ENCODE data around the gene MEIKIN.
"Not testable (repeated sequence)": the region's sequence is repeated elsewhere in the genome, so short reads cannot be mapped to it uniquely, and the experiment has no call there.

The MEIKIN gene

GRCh38 chr5:131913603-131914002 lies 31.9 kb downstream of the MEIKIN start:
- Mint-ChIP-seq H3K36me3 (no peaks in the 10 kb centered on the region), H3K27ac (no peak overlapping the region), H3K9me3 (peaks cover 0 to 6% of the 10 kb centered on the region in 2 donors), H3K4me1 (no peaks in the 10 kb centered on the region), H3K4me3 (no peak overlapping the region), H3K27me3 (peaks cover 3 to 25% of the 10 kb centered on the region in 2 donors)
- no peak for ATAC-seq (replicated peaks)
- DNase-seq = no peak

- H3K27me3 Mint-ChIP-seq = peaks cover 19 to 43% of the 10 kb centered on the region in 2 donors
- peaks cover 0 to 2% of the 10 kb centered on the region in 2 donors for H3K4me1 Mint-ChIP-seq
- peaks cover 7 to 20% of the 10 kb centered on the region in 2 donors for H3K36me3 Mint-ChIP-seq
- H3K9me3 Mint-ChIP-seq = peaks cover 27 to 30% of the 10 kb centered on the region in 2 donors
- ATAC-seq (replicated peaks) = no peak
- H3K27ac Mint-ChIP-seq = no peak overlapping the region
- no peak overlapping the region for H3K4me3 Mint-ChIP-seq
- no peak for DNase-seq
Measured at GRCh38 chr5:131906668-131907067, 38.8 kb downstream of the MEIKIN start.

GRCh38 chr5:131902266-131902665 lies 43.2 kb downstream of the MEIKIN start:
- ATAC-seq (replicated peaks); DNase-seq; H3K4me1 Mint-ChIP-seq; H3K4me3 Mint-ChIP-seq; H3K27ac Mint-ChIP-seq: not testable (repeated sequence)
- H3K36me3 Mint-ChIP-seq = peaks cover 7 to 26% of the 10 kb centered on the region in 2 donors
- peaks cover 24 to 27% of the 10 kb centered on the region in 2 donors for H3K27me3 Mint-ChIP-seq
- peaks cover 30 to 31% of the 10 kb centered on the region in 2 donors for H3K9me3 Mint-ChIP-seq

DNA sequence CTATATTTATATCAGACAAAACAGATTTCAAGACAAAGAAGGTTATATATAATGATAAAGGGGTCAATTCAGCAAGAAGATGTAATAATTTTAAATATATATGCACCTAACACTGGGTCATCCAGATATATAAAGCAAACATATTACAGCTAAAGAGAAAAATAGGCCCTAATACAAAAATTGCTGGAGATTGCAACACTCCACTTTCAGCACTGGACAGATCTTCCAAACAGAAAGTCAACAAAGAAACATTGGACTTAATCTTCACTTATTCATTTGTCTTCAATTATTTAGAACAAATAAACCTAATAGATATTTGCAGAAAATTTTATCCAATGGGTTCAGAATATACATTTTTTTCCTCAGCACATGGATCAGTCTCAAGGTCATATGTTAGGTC lies 45.8 kb downstream of the MEIKIN start:
- Mint-ChIP-seq H3K9me3 (peaks cover 31 to 32% of the 10 kb centered on the region in 2 donors), H3K36me3 (peaks cover 12 to 24% of the 10 kb centered on the region in 2 donors), H3K4me3 (no peak overlapping the region), H3K27me3 (peaks cover 19 to 28% of the 10 kb centered on the region in 2 donors), H3K27ac (no peak overlapping the region), H3K4me1 (peaks cover 0 to 2% of the 10 kb centered on the region in 2 donors)
- ATAC-seq (replicated peaks) (no peak), DNase-seq (no peak)

DNA sequence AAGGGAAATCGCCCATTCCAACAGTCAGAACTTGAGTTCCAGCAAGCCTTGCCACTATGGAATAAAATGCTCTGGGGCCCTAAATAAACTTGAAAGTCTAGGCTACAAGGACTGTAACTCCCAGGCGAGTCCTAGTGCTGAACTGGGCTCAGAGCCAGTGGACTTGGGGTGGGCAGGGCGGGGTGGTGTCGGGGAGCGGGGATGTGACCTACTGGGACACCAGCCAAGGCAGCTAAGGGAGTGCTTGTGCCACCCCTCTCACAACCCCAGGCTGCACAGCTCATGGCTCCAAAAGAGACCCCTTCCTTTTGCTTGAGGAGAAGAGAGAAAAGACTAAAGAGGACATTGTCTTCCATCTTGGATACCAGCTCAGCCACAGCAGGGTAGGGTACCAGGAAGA lies 61.5 kb downstream of the MEIKIN start:
- DNase-seq (no peak), ATAC-seq (replicated peaks) (no peak)
- no peaks in the 10 kb centered on the region for H3K4me1 Mint-ChIP-seq
- H3K9me3 Mint-ChIP-seq = no peaks in the 10 kb centered on the region
- no peak overlapping the region for H3K4me3 Mint-ChIP-seq
- H3K27me3 Mint-ChIP-seq = peaks cover 4 to 5% of the 10 kb centered on the region in 2 donors
- H3K36me3 Mint-ChIP-seq = no peaks in the 10 kb centered on the region
- no peak overlapping the region for H3K27ac Mint-ChIP-seq

DNA sequence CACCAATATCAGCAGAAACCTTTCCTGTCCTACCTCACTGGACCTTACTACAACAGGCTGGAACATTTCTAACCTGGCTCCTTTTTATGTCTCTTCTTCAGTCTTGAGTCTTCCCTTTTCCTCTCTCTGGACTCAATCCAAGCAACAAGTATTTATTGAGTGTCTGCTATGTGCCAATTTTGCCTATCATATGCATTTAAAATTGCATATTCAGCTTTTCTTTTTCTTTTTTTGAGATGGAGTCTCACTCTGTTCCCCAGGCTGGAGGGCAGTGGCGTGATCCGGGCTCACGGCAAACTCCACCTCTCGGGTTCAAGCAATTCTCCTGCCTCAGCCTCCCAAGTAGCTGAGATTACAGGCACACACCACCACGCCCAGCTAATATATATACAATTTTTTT lies 65.8 kb downstream of the MEIKIN start:
- no peaks in the 10 kb centered on the region for H3K4me1 Mint-ChIP-seq
- no peak overlapping the region for H3K4me3 Mint-ChIP-seq
- H3K27ac Mint-ChIP-seq = no peak overlapping the region
- no peak for DNase-seq
- H3K27me3 Mint-ChIP-seq = peaks cover 4 to 5% of the 10 kb centered on the region in 2 donors
- H3K36me3 Mint-ChIP-seq = no peaks in the 10 kb centered on the region
- ATAC-seq (replicated peaks) = no peak
- peaks cover 0 to 1% of the 10 kb centered on the region in 2 donors for H3K9me3 Mint-ChIP-seq

- DNase-seq (no peak), ATAC-seq (replicated peaks) (peak in 1 of 2 donors; percentile 41)
- no peak overlapping the region for H3K4me3 Mint-ChIP-seq
- no peaks in the 10 kb centered on the region for H3K36me3 Mint-ChIP-seq
- peaks cover 4 to 8% of the 10 kb centered on the region in 2 donors for H3K27me3 Mint-ChIP-seq
- no peaks in the 10 kb centered on the region for H3K4me1 Mint-ChIP-seq
- no peak overlapping the region for H3K27ac Mint-ChIP-seq
- H3K9me3 Mint-ChIP-seq = peaks cover 0 to 1% of the 10 kb centered on the region in 2 donors
Measured at GRCh38 chr5:131877873-131878272, 67.6 kb downstream of the MEIKIN start.

GRCh38 chr5:131871251-131871650 lies 74.2 kb downstream of the MEIKIN start:
- H3K27ac Mint-ChIP-seq; ATAC-seq (replicated peaks); H3K4me3 Mint-ChIP-seq; H3K36me3 Mint-ChIP-seq; H3K4me1 Mint-ChIP-seq; DNase-seq: not testable (repeated sequence)
- H3K9me3 Mint-ChIP-seq = peaks cover 15 to 20% of the 10 kb centered on the region in 2 donors
- peaks cover 16 to 24% of the 10 kb centered on the region in 2 donors for H3K27me3 Mint-ChIP-seq

GRCh38 chr5:131867524-131867923 lies 77.9 kb downstream of the MEIKIN start:
- peaks cover 19 to 24% of the 10 kb centered on the region in 2 donors for H3K27me3 Mint-ChIP-seq
- DNase-seq = no peak
- H3K4me3 Mint-ChIP-seq = no peak overlapping the region
- H3K4me1 Mint-ChIP-seq = no peaks in the 10 kb centered on the region
- H3K9me3 Mint-ChIP-seq = peaks cover 31 to 38% of the 10 kb centered on the region in 2 donors
- no peak for ATAC-seq (replicated peaks)
- H3K27ac Mint-ChIP-seq = no peak overlapping the region
- H3K36me3 Mint-ChIP-seq = peaks cover 1 to 12% of the 10 kb centered on the region in 2 donors

- no peak for DNase-seq
- peaks cover 0 to 11% of the 10 kb centered on the region in 2 donors for H3K27me3 Mint-ChIP-seq
- H3K4me1 Mint-ChIP-seq = no peaks in the 10 kb centered on the region
- peaks cover 1 to 12% of the 10 kb centered on the region in 2 donors for H3K36me3 Mint-ChIP-seq
- H3K27ac Mint-ChIP-seq = no peak overlapping the region
- ATAC-seq (replicated peaks) = no peak
- H3K4me3 Mint-ChIP-seq = no peak overlapping the region
- H3K9me3 Mint-ChIP-seq = peaks cover 35 to 36% of the 10 kb centered on the region in 2 donors
Measured at GRCh38 chr5:131863700-131864099, 81.8 kb downstream of the MEIKIN start.

DNA sequence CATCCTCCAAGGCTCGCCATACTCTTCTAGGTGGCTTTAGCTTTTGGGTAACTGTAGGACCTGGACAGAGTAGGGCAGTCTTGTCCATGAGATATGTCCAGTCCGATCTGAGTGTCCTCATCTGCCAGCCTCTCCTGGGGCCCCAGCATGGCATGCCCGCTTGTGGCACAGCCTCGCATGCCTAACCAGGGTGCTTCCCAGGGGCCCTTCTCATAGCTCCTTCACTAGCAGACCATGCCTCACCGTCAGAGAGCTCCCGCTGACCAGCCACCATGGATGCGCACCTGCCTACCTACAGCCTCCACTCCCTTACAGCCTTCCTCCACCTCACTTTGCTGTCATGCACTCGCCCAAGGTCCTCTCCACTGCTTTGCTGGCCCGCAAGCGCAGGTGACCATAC lies 88.1 kb downstream of the MEIKIN start:
- Mint-ChIP-seq H3K36me3 (no peaks in the 10 kb centered on the region), H3K9me3 (peaks cover 5 to 7% of the 10 kb centered on the region in 2 donors), H3K27ac (no peak overlapping the region), H3K27me3 (no peaks in the 10 kb centered on the region), H3K4me1 (peaks cover 5 to 7% of the 10 kb centered on the region in 2 donors), H3K4me3 (no peak overlapping the region)
- no peak for ATAC-seq (replicated peaks)
- no peak for DNase-seq

DNA sequence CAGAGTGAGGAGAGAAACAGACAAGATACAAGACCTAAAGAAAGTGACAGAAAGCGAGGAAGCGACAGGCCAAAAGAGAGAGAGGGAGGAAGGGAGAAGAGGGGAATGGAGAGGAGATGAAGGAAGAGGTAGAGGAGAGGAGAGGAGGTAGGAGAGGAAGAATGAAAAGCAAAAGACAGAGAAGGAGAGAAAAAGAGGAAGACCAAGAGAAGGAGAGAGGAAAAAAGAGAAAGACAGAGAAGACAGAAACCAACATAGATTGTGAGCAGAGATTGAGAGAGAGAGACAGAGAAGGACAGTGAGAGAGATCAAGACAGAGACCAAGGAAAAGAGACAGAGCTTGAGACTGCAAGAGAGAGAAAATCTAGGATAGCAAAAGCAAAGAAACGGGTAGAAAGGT lies 90.0 kb downstream of the MEIKIN start:
- no peak for ATAC-seq (replicated peaks)

GRCh38 chr5:131854134-131854533 lies 91.3 kb downstream of the MEIKIN start:
- Mint-ChIP-seq H3K9me3 (peaks cover 7 to 12% of the 10 kb centered on the region in 2 donors), H3K27me3 (no peaks in the 10 kb centered on the region), H3K4me1 (peaks cover 5 to 7% of the 10 kb centered on the region in 2 donors), H3K4me3 (no peak overlapping the region), H3K36me3 (peaks cover 0 to 4% of the 10 kb centered on the region in 2 donors), H3K27ac (no peak overlapping the region)
- DNase-seq = no peak
- no peak for ATAC-seq (replicated peaks)

More for the DNA sequence above, 90.0 kb downstream of the MEIKIN start:
- Mint-ChIP-seq H3K27ac (no peak overlapping the region), H3K4me3 (no peak overlapping the region), H3K36me3 (peaks cover 0 to under 1% of the 10 kb centered on the region in 2 donors), H3K9me3 (peaks cover 5 to 8% of the 10 kb centered on the region in 2 donors), H3K27me3 (no peaks in the 10 kb centered on the region), H3K4me1 (peaks cover 5 to 7% of the 10 kb centered on the region in 2 donors)
- no peak for DNase-seq

DNA sequence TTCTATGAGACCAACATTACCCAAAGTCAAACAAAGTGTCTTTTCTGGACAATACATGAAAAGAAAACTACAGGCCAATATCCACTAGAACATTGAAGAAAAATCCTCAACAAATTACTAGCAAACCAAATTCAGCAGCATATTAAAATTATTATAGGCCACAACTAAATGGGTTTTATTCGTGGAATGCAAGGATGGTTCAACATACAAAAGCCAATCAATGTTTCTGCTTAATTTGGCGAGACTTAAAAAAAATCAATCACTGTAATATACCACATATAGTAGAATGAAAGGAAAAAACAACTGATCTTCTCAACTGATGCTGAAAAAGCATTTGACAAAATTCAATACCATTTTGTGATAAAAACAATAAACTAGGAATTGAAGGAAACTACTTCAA lies 96.8 kb downstream of the MEIKIN start:
- ATAC-seq (replicated peaks) = no peak
- Mint-ChIP-seq H3K27ac (no peak overlapping the region), H3K4me3 (no peak overlapping the region)

GRCh38 chr5:131846536-131846935 lies 98.9 kb downstream of the MEIKIN start:
- no peak for ATAC-seq (replicated peaks)
- H3K4me1 Mint-ChIP-seq = no peaks in the 10 kb centered on the region
- DNase-seq = no peak
- H3K9me3 Mint-ChIP-seq = peaks cover 38% of the 10 kb centered on the region in 2 donors
- peaks cover 4 to 7% of the 10 kb centered on the region in 2 donors for H3K36me3 Mint-ChIP-seq
- no peak overlapping the region for H3K4me3 Mint-ChIP-seq
- peaks cover 7 to 14% of the 10 kb centered on the region in 2 donors for H3K27me3 Mint-ChIP-seq
- no peak overlapping the region for H3K27ac Mint-ChIP-seq

More for the DNA sequence above, 96.8 kb downstream of the MEIKIN start:
- Mint-ChIP-seq H3K9me3 (peaks cover 25 to 30% of the 10 kb centered on the region in 2 donors), H3K36me3 (peaks cover 3 to 7% of the 10 kb centered on the region in 2 donors), H3K4me1 (no peaks in the 10 kb centered on the region), H3K27me3 (peaks cover 4% of the 10 kb centered on the region in 2 donors)
- no peak for DNase-seq
